LNCAP (cell line): Measurements from ENCODE around the gene VCL.

Experiments used
- CTCF ChIP-seq: fragments of 450-650 bp; IDR thresholded peaks from 2 replicates; pipeline ENCODE4 v1.5.1; 2017; ENCODE audit warnings: mild to moderate bottlenecking

Gene VCL

GRCh38 chr10:74164716-74165529 lies 167.0 kb downstream of the VCL start:
- TF ChIP-seq CTCF = no peak

DNA sequence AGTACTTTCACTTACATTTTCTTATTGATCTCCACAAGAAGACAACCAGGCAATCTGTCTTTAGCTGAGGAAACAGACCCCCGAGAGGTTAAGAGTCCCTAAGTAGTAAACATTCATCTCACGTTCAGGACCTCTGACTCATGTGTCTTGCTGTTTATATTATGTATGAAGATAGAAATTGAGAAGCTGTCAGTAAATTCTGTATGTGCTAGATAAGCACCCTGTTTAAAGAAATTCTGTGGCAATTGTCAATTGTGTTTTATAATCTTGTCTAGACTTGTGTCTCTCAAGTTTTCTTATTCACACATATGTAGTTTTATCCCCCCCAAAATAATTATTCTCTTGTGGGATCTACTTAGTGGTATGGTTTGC lies 167.6 kb downstream of the VCL start:
- TF ChIP-seq CTCF = no peak

DNA sequence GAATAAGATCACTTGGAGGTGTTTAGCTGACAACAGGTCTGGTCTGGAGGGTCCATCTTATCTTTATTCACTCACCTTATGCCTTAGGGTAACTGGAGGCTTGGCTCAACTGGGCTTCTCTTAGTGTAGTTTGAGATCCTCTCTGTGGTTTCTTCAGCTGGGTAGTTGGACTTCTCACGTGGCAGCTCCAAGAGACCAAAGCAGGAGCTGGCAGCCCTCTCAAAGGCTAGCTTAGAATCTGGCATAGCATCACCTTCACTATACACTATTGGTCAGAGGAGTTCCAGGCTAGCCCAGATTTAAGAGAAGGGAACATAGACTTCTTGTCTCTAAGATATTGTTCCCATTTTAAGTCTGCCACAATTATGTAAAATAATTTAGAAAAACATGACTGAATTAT lies 169.5 kb downstream of the VCL start:
- no peak for TF ChIP-seq CTCF
